Measurements from ENCODE around the gene ANGPTL5.
"Not testable (repeated sequence)": the region's sequence is repeated elsewhere in the genome, so short reads cannot be mapped to it uniquely, and the experiment has no call there.

- not testable (repeated sequence) for TF ChIP-seq CTCF (IDR thresholded peaks at IDR 0.05; ENCODE audit: low read depth, low read length, missing input control); NR2F2 (IDR thresholded peaks at IDR 0.05); HNF4G (IDR thresholded peaks at IDR 0.05); REST (IDR thresholded peaks at IDR 0.05); RXRA (IDR thresholded peaks at IDR 0.05); YY1 (IDR thresholded peaks at IDR 0.05); MAX (IDR thresholded peaks at IDR 0.05); TAF1 (conservative IDR thresholded peaks at IDR 0.05); FOXA1 (IDR thresholded peaks at IDR 0.05); GABPA (IDR thresholded peaks at IDR 0.05 in 1 of 2, conservative IDR thresholded peaks at IDR 0.05 in 1 of 2)
- peak; percentile 15 to 45 for TF ChIP-seq RAD21 (IDR thresholded peaks at IDR 0.05)
These were observed 64.1 kb downstream of the ANGPTL5 start for GRCh38 chr11:101852260-101852659.
